ENCODE measurements around the gene KRTDAP.
"Not testable (repeated sequence)": the region's sequence is repeated elsewhere in the genome, so short reads cannot be mapped to it uniquely, and the experiment has no call there.

Gene KRTDAP

DNA sequence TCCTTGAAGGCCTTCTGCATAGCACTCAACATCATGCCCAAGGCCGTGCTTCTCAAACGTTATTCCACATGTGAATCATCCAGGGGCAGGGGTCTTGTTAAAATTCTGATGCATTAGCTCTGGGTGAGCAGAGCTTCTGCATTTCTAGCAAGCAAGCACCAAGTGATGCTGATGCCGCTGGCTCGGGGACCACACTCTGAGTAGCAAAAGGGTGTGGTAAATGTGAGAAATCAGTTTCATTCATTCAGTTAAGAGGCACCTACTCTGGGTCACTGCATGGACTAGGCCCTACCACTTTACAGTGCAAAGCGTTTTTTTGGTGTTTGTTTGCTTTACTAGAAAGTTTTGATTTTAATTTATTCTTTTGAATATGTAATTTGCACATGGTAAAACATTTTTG lies 7.2 kb downstream of the KRTDAP start:
- DNase-seq: no peak

DNA sequence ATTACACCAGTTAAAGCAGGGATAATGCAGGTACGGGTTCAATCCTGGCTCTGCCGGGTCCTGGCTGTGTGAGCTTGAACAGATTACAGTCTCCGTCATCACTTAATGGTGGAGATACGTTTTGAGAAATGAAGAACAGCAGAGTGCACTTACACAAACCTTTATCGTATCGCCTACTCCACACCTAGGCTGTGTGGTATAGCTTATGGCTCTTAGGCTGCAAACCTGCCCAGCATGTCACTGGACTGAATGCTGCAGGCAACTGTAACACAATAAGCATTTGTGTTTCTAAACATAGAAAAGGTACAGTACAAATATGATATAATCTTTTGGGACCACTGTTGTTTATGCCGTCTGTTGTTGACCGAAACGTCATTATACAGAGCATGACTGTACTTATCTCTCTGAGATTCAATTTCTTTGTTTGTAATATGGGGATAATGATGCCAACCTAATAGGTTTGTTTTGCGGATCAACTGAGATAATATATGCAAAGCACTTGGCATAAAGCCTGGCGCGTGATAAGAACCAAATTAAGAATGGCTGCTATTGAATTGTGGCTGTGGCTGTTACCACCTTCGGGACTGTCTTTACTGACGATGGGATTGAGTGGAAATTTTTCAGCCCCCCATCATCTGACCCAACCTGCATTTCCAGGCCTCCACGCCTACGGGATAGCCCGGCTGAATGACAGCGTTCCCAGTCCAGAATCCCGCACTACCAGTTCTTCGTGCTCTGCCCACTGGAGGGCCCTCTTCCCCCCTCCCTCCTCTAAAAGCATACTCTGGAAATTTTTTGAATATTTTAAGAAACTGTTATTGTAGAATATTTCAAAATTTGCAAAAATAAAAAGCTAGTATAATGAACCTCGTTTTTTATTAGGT lies 11.2 kb downstream of the KRTDAP start:
- no peak for DNase-seq

- DNase-seq: no peak
Observed at GRCh38 chr19:35476149-35476548, 14.1 kb downstream of the KRTDAP start.

- not testable (repeated sequence) for DNase-seq
Observed at GRCh38 chr19:35474594-35474993, 15.7 kb downstream of the KRTDAP start.

DNA sequence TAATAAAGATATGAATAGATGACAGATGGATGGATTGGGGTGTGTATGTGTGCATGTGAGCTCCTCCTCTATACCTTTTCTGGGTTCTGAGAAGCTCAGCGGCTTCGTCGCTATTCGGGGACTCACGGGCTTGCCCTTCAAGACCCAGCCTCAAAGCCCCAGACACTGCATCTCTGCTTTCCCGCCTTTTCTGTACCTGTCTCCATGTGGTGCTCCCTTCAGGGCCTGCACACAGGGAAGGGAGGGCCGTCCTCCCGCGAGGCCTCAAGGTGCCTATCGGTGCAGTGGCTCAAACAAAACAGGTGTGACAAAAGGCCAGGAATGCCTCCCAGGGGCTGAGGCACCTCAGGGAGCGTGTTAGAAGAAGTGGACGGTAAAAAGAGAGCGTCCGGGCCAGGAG lies 16.2 kb downstream of the KRTDAP start:
- no peak for DNase-seq

DNA sequence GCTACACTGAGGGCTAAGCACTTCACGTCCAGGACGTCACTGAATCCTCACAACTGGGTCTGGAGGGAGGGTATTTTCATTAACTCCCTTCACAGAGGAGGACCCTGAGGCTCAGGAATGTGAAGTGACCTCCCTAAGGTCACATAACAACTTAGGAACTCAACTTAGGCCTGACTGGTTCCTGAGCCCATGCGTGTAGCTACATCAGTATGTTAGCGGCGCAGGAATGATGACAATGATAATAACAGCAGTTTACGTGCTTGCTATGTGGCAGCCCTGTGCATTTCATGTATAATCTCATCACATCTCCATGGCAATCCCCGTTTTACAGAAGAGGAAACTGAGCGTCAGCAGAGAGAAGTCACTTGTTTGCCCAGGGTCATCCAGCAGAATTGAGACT lies 18.3 kb downstream of the KRTDAP start:
- DNase-seq: no peak

DNA sequence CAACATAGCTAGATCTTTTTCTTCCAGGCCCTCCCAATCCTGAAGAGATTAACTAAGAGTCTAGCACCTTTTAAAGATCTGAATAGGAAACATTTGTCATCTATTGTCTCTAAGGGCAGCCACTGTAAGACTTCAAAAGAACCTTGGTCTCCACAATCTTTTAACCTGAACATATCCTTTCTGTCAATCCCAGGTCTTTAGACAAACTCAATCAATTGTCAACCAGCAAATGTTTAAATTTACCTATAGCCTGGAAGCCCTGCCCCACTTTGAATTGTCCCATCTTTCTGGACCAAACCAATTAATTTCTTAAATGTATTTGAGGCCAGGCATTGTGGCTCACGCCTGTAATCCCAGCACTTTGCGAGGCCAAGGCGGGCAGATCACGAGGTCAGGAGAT lies 19.2 kb downstream of the KRTDAP start:
- DNase-seq: not testable (repeated sequence)

DNA sequence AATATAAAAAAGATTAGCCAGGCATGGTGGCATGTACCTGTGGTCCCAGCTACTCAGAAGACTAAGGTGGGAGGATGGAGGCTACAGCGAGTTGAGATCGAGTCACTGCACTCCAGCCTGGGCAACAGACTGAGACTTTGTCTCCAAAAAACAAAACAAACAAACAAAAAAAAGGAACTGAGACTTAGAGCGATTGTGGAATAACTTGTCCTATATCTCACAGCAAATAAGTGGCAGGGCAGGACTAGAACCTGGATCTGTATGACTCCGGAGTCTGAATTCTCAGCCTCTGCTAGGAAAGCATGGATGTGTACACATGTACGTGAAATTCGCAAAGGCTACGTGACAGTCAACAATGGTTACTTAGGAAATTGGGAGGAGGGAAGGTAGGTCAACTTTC lies 20.1 kb downstream of the KRTDAP start:
- DNase-seq: no peak

DNA sequence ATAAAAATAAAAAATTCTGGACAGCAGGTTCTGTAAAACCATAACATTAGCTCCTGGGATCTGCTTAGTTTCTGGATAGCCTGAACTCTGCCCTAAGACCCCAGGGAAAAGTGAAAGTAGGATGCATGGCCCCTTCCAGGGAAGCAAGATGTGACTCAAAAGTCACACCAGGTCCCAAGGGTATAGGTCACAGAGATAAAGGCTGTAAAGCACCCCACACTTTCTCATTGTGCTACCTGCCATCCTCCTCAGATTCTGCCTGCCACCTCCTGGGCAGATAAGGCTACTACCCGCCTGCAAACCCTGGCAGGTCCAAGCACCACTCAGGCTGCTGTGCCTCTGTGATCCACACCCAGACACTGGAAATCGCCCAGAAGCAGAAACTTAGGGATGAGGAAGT lies 21.6 kb downstream of the KRTDAP start:
- no peak for DNase-seq

- no peak for DNase-seq
Observed at GRCh38 chr19:35466259-35466658, 24.0 kb downstream of the KRTDAP start.

DNA sequence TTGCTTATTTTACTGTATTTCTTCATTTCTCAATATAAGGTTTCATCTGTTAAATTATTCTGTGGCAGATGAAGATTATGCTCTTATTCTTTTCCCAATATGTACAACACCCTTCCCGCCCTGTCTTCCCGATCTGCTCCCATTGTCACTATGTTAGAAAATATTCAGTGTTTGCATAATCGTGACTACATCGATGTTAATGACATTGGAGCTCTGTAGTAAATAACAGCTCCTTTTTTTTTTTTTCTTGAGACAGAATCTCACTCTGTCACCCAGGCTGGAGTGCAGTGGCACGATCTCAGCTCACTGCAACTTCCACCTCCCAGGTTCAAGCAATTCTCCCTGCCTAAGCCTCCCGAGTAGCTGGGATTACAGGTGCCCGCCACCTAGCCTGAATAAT lies 27.3 kb downstream of the KRTDAP start:
- not testable (repeated sequence) for DNase-seq

DNA sequence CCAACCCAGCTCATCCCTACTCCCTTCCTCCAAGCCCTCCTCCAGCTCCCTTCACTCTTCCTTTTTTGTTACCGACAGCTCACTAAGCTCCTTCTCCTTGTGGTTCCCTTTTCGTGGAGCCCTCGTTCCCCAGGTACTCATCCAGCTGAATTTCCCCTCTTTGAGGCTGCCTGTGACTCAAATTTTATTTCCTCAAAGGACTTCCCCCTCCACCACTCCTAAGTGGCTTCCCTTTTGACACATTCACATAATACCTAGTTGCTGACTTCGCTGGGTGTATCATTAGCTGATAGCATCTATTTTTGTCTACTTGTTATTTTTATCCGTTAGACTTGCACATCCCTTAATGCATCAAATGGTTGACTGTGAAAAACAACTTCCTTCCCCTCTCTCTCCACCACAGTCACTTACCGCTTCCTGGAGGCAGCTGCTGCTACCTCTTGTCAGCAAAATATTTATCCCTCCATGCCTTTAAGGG lies 27.7 kb downstream of the KRTDAP start:
- no peak for DNase-seq

DNA sequence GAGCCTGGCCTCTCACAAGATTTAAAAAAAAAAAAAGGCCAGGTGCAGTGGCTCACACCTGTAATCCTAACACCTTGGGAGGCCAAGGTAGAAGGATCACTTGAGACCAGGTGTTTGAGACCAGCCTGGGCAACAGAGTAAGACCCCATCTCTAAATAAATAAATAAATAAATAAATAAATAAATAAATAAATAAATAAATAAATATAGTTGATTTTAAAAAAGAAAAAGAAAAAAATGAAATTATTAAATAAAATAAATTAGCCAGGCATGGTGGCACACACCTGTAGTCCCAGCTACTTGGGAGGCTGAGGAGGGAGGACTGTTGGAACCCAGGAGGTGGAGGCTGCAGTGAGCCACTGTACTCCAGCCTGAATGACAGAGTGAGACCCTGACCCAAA lies 28.5 kb downstream of the KRTDAP start:
- DNase-seq: not testable (repeated sequence)

- DNase-seq: no peak
Observed at GRCh38 chr19:35461060-35461459, 29.2 kb downstream of the KRTDAP start.

- DNase-seq: no peak
Observed at GRCh38 chr19:35460608-35461007, 29.7 kb downstream of the KRTDAP start.

GRCh38 chr19:35459414-35460082 lies 30.7 kb downstream of the KRTDAP start:
- DNase-seq: no peak

GRCh38 chr19:35458731-35459391 lies 31.4 kb downstream of the KRTDAP start:
- no peak for DNase-seq

- DNase-seq: no peak
Observed at GRCh38 chr19:35458192-35458591, 32.1 kb downstream of the KRTDAP start.

DNA sequence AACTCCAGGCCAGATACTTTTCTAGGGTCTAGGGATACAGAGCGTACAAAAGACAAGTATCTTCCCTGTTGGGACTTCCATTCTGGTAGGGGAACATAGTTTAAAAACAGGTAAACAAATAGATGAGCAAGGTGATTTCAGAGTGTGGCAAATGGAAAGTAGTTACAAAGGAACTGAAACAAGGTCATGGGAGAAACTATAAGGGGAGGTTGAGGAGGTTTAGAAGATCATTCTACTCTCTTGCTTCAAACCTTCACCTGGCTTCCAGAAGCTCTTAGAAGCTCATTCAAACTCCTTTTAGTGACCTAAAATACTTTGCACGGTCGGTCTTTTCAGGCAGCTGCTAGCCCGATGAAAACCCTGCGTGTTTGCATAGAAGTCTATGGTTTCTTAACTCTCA lies 33.1 kb downstream of the KRTDAP start:
- no peak for DNase-seq

- no peak for DNase-seq
Observed at GRCh38 chr19:35455616-35456201, 34.6 kb downstream of the KRTDAP start.

- DNase-seq: no peak
Observed at GRCh38 chr19:35454663-35455062, 35.6 kb downstream of the KRTDAP start.

DNA sequence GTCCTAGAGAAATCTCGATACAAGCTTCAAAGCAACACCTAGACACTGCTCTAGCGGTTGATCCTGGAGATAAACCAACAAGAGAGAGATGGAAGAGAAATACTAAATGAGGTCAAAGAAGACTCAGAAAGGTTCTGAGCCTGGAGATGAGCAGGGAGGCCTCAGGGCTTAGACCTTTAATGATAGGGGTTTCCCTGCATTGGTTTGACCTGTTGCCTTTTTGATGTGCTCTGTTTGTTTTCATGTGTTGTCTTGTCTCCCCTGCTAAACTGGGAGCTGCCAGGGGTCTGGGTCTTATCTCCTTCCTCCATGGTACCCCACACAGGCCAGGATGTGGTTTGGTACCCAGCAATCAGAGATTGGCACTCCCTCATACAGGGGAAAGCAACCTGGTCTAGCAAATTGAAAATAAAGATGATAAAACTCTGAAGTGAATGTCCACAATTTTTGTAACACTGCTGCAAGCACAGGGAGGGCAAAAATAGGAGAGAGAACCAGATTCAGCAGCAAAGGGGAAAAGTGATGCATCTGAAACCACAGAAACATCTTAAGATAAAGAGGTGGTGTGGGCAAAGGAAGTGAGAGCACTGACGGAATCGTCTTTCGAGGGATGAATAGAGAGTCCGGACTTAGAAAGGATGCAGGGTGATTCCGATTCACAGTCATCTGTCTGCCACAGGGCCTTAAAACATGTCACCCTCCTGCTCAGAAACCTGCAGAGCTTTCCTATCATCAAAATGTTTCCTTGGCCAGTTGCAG lies 38.7 kb downstream of the KRTDAP start:
- no peak for DNase-seq

Data from right forelimb (tissue), 1 donor.